Activated B cell treated with CpG ODN at 0.5 μM for 24 hours (primary cell): ENCODE data around the gene LSM5. TPM values are rescaled to one million over a fixed set of nuclear protein-coding genes. Genes with fewer than 3 reads are reported as not detected.

Experiments used
- ATAC-seq: fragments of 200-7000 bp; cut with Tn5 transposase; one replicate; pipeline ENCODE4 v1.10.0; 2021; ENCODE audit warnings: low read depth, mild to moderate bottlenecking, moderate library complexity
- CTCF ChIA-PET: fragments of 350-600 bp; sonication (Branson Sonifier 250); formaldehyde crosslinking; loops from one replicate; lab custom pipeline; 2021; ENCODE audit warnings: antibody characterized with exemption; lab: Charles Lee
- POLR2A ChIA-PET: fragments of 350-600 bp; sonication (Branson Sonifier 250); formaldehyde crosslinking; loops from one replicate; lab custom pipeline; 2021; ENCODE audit warnings: antibody characterized with exemption; lab: Charles Lee
- DNase-seq: peaks from one replicate; pipeline ENCODE4 v3.0.0; 2022
- H3K27ac Mint-ChIP-seq: one replicate; pipeline ENCODE4 v1.8.0; 2020; ENCODE audit warnings: mixed read lengths
- H3K27me3 Mint-ChIP-seq: one replicate; pipeline ENCODE4 v1.8.0; 2021; ENCODE audit warnings: mixed read lengths
- H3K36me3 Mint-ChIP-seq: one replicate; pipeline ENCODE4 v1.8.0; 2021; ENCODE audit warnings: low read depth, mixed read lengths
- H3K4me1 Mint-ChIP-seq: one replicate; pipeline ENCODE4 v1.8.0; 2021; ENCODE audit warnings: mixed read lengths
- H3K4me3 Mint-ChIP-seq: one replicate; pipeline ENCODE4 v1.8.0; 2020; ENCODE audit warnings: mild to moderate bottlenecking, mixed read lengths
- H3K9me3 Mint-ChIP-seq: one replicate; pipeline ENCODE4 v1.8.0; 2020; ENCODE audit warnings: mixed read lengths
- intact Hi-C: fragments of 100-400 bp; cut with micrococcal nuclease; formaldehyde crosslinking; loops from one replicate; pipeline ENCODE4 v1.15.1; 2024
- total RNA-seq: library from RNA; stranded (reverse); gene quantifications from 2 replicates; pipeline ENCODE4 v1.2.3, GENCODE V29; 2022
- TF ChIP-seq, protein P1 (sequence below): fragments of 200-600 bp; IDR thresholded peaks from one replicate; pipeline ENCODE4 v1.8.0; 2022; ENCODE audit warnings: antibody characterized with exemption, mild to moderate bottlenecking

The LSM5 gene
- total RNA-seq, 1 donor from 2014 or later: 53.3 TPM

DNA sequence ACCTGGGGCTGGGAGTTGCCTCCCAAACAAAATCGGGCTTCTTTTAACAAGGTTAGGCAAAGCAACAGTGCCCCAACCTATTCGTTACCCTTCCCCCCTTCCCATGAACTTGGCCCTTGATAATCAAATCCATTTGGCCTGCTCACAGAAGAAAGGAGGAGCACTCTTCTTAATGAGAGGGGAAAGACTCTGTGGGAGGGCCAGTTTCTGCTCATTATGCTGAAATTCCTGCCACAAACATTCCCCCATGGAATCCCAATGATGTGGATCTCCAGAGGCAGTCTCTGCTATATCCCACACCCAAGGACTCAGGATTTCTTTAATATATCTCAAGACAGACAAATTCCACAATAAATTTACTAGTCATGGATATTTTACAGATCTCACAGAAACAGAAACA is 43.0 kb downstream of the LSM5 start:
- ChIA-PET CTCF (no interaction called here), POLR2A (no interaction called here)
- Mint-ChIP-seq H3K36me3 (no peaks in the 10 kb centered on the region), H3K4me3 (no peak overlapping the region), H3K9me3 (peaks cover 9% of the 10 kb centered on the region), H3K27me3 (peaks cover 5% of the 10 kb centered on the region), H3K27ac (no peak overlapping the region), H3K4me1 (no peaks in the 10 kb centered on the region)
- DNase-seq (no peak), ATAC-seq (no peak)
- intact Hi-C loops: no loop called here
- TF ChIP-seq, protein P1, sequence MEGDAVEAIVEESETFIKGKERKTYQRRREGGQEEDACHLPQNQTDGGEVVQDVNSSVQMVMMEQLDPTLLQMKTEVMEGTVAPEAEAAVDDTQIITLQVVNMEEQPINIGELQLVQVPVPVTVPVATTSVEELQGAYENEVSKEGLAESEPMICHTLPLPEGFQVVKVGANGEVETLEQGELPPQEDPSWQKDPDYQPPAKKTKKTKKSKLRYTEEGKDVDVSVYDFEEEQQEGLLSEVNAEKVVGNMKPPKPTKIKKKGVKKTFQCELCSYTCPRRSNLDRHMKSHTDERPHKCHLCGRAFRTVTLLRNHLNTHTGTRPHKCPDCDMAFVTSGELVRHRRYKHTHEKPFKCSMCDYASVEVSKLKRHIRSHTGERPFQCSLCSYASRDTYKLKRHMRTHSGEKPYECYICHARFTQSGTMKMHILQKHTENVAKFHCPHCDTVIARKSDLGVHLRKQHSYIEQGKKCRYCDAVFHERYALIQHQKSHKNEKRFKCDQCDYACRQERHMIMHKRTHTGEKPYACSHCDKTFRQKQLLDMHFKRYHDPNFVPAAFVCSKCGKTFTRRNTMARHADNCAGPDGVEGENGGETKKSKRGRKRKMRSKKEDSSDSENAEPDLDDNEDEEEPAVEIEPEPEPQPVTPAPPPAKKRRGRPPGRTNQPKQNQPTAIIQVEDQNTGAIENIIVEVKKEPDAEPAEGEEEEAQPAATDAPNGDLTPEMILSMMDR: no peak

DNA sequence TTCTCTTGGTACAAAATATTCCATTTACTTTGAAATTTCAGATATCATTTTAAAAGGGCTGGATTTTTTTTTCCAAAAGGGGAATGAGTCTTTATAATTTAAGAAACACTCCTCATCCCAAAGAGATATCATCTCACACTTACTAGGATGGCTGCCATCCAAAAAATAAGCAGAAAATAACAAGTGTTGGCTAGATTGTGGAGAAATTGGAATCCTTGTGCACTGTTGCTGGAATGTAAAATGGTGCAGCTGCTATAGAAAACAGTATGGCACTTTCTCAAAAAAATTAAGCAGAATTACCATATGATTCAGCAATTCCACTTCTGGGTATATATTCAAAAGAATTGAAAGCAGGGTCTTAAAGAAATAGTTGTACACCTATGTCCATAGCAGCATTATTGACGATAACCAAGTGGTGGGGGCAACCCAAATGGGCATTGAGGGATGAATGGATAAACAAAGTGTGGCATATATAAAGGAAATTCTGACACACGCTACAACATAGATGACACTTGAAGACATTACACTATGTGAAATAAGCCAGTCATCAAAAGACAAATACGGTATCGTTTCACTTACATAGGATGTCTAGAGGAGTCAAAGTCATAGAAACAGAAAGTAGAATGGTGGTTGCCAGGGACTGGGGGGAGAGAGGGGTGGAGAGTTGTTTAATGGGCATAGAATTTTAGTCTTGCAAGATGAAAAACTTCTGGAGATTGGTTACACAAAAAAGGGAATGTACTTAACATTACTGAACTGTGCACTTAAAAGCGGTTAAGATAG is 53.8 kb downstream of the LSM5 start:
- ATAC-seq: no peak
- intact Hi-C loops: no loop called here
- Mint-ChIP-seq H3K4me3 (no peak overlapping the region), H3K27ac (no peak overlapping the region), H3K36me3 (no peaks in the 10 kb centered on the region), H3K4me1 (no peaks in the 10 kb centered on the region), H3K27me3 (peaks cover 15% of the 10 kb centered on the region), H3K9me3 (no peaks in the 10 kb centered on the region)
- ChIA-PET POLR2A (no interaction called here), CTCF (no interaction called here)
- no peak for DNase-seq
- TF ChIP-seq, protein P1: no peak

Other genes starting within 250 kb of the LSM5 start
- 36.6 and 52.5 TPM in 2 replicates for gene AVL9, start 5.1 kb upstream of the LSM5 start, total RNA-seq